ENCODE data around the gene SLC36A2. TPM values are rescaled to one million over a fixed set of nuclear protein-coding genes. Genes with fewer than 3 reads are reported as not detected.

Gene SLC36A2
- total and polyA plus RNA-seq, 10 donors: 0.02 TPM; not detected in 9

DNA sequence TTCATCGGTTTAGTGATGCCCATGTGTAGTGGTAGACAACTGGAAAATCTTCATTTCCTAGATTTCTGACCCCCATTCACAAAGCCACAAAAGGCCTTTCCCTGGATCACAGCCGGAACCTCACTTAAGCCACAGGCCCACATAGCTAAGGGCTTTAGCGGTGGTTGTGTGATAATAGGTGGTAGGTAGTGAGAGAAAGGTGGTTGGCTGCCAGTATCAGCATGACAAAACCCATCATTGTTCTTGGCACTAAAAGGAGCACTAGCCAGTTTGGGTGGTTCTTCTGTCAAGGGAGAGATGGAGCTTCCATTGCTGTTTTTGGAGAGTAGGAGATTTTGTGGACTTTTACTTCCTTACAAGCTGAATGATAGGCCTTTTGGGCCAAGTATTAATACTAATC is 9.7 kb upstream of the SLC36A2 start:
- no peak overlapping the region for H3K4me3 ChIP-seq
- H3K36me3 ChIP-seq: no peaks in the 10 kb centered on the region
- H3K4me1 ChIP-seq: no peaks in the 10 kb centered on the region
- peaks cover 2 to 16% (median 13%) of the 10 kb centered on the region in 8 donors for H3K9me3 ChIP-seq
- no peak overlapping the region for H3K27ac ChIP-seq
- 89 to 95% (median 92%) methylated on average over 3 of the region's 3 CpGs for WGBS, 5 donors
- intact Hi-C loops (cut with DNase I; ENCODE audit: low total_unique reads): no loop called here
- TF ChIP-seq POLR2A (IDR thresholded peaks at IDR 0.05) (no peak), POLR2AphosphoS5 (IDR thresholded peaks at IDR 0.05) (no peak)
- TF ChIP-seq, protein P1, sequence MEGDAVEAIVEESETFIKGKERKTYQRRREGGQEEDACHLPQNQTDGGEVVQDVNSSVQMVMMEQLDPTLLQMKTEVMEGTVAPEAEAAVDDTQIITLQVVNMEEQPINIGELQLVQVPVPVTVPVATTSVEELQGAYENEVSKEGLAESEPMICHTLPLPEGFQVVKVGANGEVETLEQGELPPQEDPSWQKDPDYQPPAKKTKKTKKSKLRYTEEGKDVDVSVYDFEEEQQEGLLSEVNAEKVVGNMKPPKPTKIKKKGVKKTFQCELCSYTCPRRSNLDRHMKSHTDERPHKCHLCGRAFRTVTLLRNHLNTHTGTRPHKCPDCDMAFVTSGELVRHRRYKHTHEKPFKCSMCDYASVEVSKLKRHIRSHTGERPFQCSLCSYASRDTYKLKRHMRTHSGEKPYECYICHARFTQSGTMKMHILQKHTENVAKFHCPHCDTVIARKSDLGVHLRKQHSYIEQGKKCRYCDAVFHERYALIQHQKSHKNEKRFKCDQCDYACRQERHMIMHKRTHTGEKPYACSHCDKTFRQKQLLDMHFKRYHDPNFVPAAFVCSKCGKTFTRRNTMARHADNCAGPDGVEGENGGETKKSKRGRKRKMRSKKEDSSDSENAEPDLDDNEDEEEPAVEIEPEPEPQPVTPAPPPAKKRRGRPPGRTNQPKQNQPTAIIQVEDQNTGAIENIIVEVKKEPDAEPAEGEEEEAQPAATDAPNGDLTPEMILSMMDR (IDR thresholded peaks at IDR 0.05 in 8 of 11, conservative IDR thresholded peaks at IDR 0.05 in 3 of 11): no peak
- DNase-seq: no peak
- H3K27me3 ChIP-seq (replicated peaks in 1 of 7): no peaks in the 10 kb centered on the region

DNA sequence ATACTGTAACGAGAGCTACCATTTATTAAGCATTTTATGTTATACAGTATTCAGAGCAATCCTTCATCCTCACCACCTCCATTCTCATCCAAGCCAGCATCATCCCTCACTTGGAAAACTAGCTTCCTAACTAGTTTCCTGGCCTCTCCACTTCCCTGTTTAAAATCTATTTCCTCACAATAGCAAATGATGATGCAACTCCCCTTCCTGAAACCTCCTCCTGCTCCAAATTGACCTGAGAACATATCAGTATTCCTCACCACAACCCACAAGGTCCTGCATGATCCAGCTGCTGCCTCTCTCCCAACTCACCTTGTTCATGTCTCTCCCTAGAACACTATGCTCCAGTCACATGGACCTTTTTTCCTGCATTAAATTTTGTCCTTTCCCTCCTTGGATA is 4.3 kb upstream of the SLC36A2 start:
- Histone ChIP-seq H3K4me1 (no peaks in the 10 kb centered on the region), H3K36me3 (no peaks in the 10 kb centered on the region), H3K27me3 (replicated peaks in 1 of 7) (peaks cover 0 to 17% (median 0%) of the 10 kb centered on the region in 7 donors), H3K9me3 (no peaks in the 10 kb centered on the region), H3K27ac (no peak overlapping the region), H3K4me3 (no peak overlapping the region)
- intact Hi-C loops (cut with DNase I; ENCODE audit: low total_unique reads): no loop called here
- TF ChIP-seq, protein P1 (IDR thresholded peaks at IDR 0.05 in 8 of 11, conservative IDR thresholded peaks at IDR 0.05 in 3 of 11): no peak
- TF ChIP-seq POLR2AphosphoS5 (IDR thresholded peaks at IDR 0.05) (no peak), POLR2A (IDR thresholded peaks at IDR 0.05) (no peak)
- 86 to 97% (median 91%) methylated on average over 1 of the region's 1 CpG for WGBS, 5 donors
- no peak for DNase-seq

DNA sequence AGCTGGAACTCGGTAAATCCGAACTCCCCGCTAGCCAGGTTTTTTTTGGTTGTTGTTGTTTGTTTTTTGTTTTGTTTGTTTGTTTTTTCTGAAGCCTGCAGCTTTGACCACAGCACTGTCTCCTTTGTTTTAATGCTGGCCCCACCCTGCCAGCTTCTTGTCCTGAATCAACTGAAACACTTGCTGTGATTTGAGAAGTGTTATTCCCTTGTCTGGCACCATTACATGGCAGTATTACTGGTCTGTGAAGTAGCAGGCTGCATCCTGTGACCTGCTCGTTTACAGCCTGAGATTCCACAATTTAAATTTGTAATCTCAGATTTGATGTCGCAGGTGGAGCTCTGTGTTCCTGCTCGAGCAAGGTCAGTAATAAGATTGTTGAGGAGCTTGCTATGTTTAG is 1.4 kb upstream of the SLC36A2 start:
- intact Hi-C loops (cut with DNase I; ENCODE audit: low total_unique reads): no loop called here
- H3K9me3 ChIP-seq: no peaks in the 10 kb centered on the region
- H3K4me1 ChIP-seq: no peaks in the 10 kb centered on the region
- H3K36me3 ChIP-seq: no peaks in the 10 kb centered on the region
- no peak for DNase-seq
- H3K4me3 ChIP-seq: no peak overlapping the region
- H3K27ac ChIP-seq: no peak overlapping the region
- 44 to 56% (median 56%) methylated on average over 6 of the region's 6 CpGs for WGBS, 5 donors
- H3K27me3 ChIP-seq (replicated peaks in 1 of 7): peaks cover 0 to 34% (median 0%) of the 10 kb centered on the region in 7 donors
- TF ChIP-seq POLR2A (IDR thresholded peaks at IDR 0.05) (no peak), POLR2AphosphoS5 (IDR thresholded peaks at IDR 0.05) (no peak)
- TF ChIP-seq, protein P1 (IDR thresholded peaks at IDR 0.05 in 8 of 11, conservative IDR thresholded peaks at IDR 0.05 in 3 of 11): no peak

DNA sequence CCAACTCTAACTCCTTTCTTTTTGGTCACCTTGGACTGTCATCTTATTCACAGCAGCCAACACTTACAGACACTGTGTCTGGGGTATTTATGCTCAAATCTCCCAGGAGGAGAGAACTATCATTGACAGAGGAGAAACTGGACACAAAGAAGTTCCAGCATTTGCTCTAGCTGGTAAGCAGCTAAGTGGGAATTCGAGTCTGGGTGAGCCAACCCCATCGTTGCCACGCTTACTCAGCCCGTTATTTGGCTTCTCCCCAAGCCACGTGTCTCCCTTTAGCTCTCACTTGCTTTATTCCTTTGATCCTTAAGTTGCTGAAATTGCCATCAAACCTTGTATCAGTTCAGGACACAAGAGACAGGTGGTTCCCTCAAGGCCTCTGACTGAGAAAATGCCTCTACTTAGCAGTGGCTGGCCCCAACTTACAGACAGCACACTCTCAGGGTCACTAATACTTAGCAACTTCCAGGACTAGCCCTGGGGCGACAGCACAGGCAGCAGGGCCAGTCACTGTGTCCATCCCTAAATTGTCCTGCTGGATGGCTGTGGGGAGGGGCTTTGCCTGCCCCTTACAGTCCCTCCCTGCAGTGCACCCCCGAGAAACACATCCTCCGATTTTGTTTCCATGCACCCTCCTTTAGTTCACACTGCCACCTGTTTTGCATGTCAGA is 1.4 kb downstream of the SLC36A2 start:
- Histone ChIP-seq H3K4me3 (no peak overlapping the region), H3K36me3 (no peaks in the 10 kb centered on the region), H3K4me1 (no peaks in the 10 kb centered on the region), H3K9me3 (no peaks in the 10 kb centered on the region), H3K27ac (no peak overlapping the region), H3K27me3 (replicated peaks in 1 of 7) (peaks cover 0 to 50% (median 0%) of the 10 kb centered on the region in 7 donors)
- TF ChIP-seq POLR2A (IDR thresholded peaks at IDR 0.05): no peak
- TF ChIP-seq POLR2AphosphoS5 (IDR thresholded peaks at IDR 0.05): no peak
- TF ChIP-seq, protein P1 (IDR thresholded peaks at IDR 0.05 in 8 of 11, conservative IDR thresholded peaks at IDR 0.05 in 3 of 11): no peak
- 45 to 64% (median 57%) methylated on average over 8 of the region's 8 CpGs for WGBS, 5 donors
- no peak for DNase-seq
- intact Hi-C loops (cut with DNase I; ENCODE audit: low total_unique reads): no loop called here

Measured in spleen (tissue), 11 donors.